ENCODE measurements around the gene TAF13.

TAF13 gene

DNA sequence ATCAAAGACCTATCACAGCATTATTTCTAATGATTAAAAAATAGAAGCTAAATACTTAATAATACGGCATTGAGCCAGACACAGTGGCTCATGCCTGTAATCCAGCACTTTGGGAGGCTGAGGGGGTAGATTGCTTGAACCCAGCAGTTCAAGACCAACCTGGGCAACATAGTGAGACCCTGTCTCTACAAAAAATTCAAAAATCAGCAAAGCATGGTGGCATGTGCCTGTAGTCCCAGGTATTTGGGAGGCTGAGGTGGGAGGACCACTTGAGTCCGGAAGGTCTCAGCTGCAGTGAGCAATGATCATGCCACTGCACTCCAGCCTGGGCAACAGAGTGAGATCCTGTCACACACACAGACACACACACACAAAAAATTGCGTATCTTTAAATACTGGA lies 10.7 kb downstream of the TAF13 start:
- Histone ChIP-seq H4K20me1 (ENCODE audit: insufficient read depth, low read length) (no peaks in the 10 kb centered on the region), H3K9ac (ENCODE audit: low read length) (no peak overlapping the region), H3K27me3 (ENCODE audit: low read depth, low read length) (no peaks in the 10 kb centered on the region), H3K4me3 (ENCODE audit: low read length) (no peak overlapping the region), H3K36me3 (replicated peaks; ENCODE audit: low read depth, low read length) (no peaks in the 10 kb centered on the region), H2AFZ (ENCODE audit: low read depth, low read length) (no peak overlapping the region), H3K27ac (ENCODE audit: low read length) (no peak overlapping the region), H3K4me1 (ENCODE audit: low read length) (no peaks in the 10 kb centered on the region), H3K9me3 (ENCODE audit: insufficient read depth, low read length) (no peaks in the 10 kb centered on the region), H3K4me2 (ENCODE audit: low read length) (no peak overlapping the region), H3K79me2 (ENCODE audit: low read length) (no peaks in the 10 kb centered on the region)
- TF ChIP-seq CTCF (IDR thresholded peaks at IDR 0.05; ENCODE audit: low read depth, low read length): no peak
- no peak for TF ChIP-seq EZH2phosphoT487 (IDR thresholded peaks at IDR 0.05; ENCODE audit: low read depth)

DNA sequence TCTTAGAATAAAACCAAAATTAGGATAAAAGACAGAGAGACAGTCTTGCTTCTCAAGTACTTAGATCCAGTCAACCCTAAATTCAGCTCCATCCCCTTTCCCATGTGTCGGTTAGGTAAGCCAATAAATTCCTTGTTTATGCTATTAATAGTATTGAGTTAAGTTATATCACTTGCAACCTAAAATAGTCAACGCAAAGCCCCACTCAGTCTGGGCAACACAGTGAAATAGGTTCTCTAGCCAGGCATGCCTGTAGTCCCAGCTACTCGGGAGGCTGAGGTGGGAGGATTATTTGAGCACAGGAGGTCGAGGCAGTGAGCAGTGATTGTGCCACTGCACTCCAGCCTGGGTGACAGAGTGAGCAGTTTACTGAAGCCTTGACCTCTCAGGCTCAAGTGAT lies 14.6 kb downstream of the TAF13 start:
- Histone ChIP-seq H3K79me2 (ENCODE audit: low read length) (no peaks in the 10 kb centered on the region), H3K36me3 (replicated peaks; ENCODE audit: low read depth, low read length) (no peaks in the 10 kb centered on the region), H3K27me3 (ENCODE audit: low read depth, low read length) (no peaks in the 10 kb centered on the region), H3K9ac (ENCODE audit: low read length) (no peak overlapping the region), H4K20me1 (ENCODE audit: insufficient read depth, low read length) (no peaks in the 10 kb centered on the region), H3K27ac (ENCODE audit: low read length) (no peak overlapping the region), H3K4me2 (ENCODE audit: low read length) (no peak overlapping the region), H2AFZ (ENCODE audit: low read depth, low read length) (no peak overlapping the region), H3K4me1 (ENCODE audit: low read length) (no peaks in the 10 kb centered on the region), H3K9me3 (ENCODE audit: insufficient read depth, low read length) (no peaks in the 10 kb centered on the region), H3K4me3 (ENCODE audit: low read length) (no peak overlapping the region)
- TF ChIP-seq EZH2phosphoT487 (IDR thresholded peaks at IDR 0.05; ENCODE audit: low read depth) (no peak), CTCF (IDR thresholded peaks at IDR 0.05; ENCODE audit: low read depth, low read length) (no peak)

DNA sequence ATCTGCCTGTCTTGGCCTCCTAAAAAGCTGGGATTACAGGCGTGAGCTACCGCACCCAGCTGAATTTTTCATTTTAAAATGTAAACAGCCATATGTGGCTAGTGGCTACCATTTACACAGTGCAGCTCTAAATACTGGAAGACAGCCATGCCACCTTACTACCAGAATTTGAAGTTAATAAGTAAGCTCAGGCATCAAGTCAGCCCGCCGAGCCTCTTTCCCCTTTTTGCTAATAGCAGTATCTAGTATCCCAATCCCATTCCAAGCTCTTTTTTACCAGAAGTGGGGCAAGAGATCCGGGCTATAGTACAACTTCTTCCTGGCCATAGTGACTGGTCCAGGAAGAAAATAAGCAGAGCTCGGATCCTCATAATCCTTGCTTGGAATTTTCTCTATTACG lies 15.1 kb downstream of the TAF13 start:
- Histone ChIP-seq H3K27me3 (ENCODE audit: low read depth, low read length) (no peaks in the 10 kb centered on the region), H3K4me3 (ENCODE audit: low read length) (no peak overlapping the region), H3K9ac (ENCODE audit: low read length) (no peak overlapping the region), H3K9me3 (ENCODE audit: insufficient read depth, low read length) (no peaks in the 10 kb centered on the region), H3K79me2 (ENCODE audit: low read length) (no peaks in the 10 kb centered on the region), H3K27ac (ENCODE audit: low read length) (no peak overlapping the region), H4K20me1 (ENCODE audit: insufficient read depth, low read length) (no peaks in the 10 kb centered on the region), H2AFZ (ENCODE audit: low read depth, low read length) (no peak overlapping the region), H3K36me3 (replicated peaks; ENCODE audit: low read depth, low read length) (no peaks in the 10 kb centered on the region), H3K4me1 (ENCODE audit: low read length) (no peaks in the 10 kb centered on the region), H3K4me2 (ENCODE audit: low read length) (no peak overlapping the region)
- TF ChIP-seq EZH2phosphoT487 (IDR thresholded peaks at IDR 0.05; ENCODE audit: low read depth): no peak
- TF ChIP-seq CTCF (IDR thresholded peaks at IDR 0.05; ENCODE audit: low read depth, low read length): no peak

GRCh38 chr1:109059026-109059425 lies 16.8 kb downstream of the TAF13 start:
- no peaks in the 10 kb centered on the region for H3K36me3 ChIP-seq (replicated peaks; ENCODE audit: low read depth, low read length)
- H3K9ac ChIP-seq (ENCODE audit: low read length): no peak overlapping the region
- no peak for TF ChIP-seq CTCF (IDR thresholded peaks at IDR 0.05; ENCODE audit: low read depth, low read length)
- TF ChIP-seq EZH2phosphoT487 (IDR thresholded peaks at IDR 0.05; ENCODE audit: low read depth): no peak

More at GRCh38 chr1:109059026-109059425, 16.8 kb downstream of the TAF13 start:
- H3K4me2 ChIP-seq (ENCODE audit: low read length): no peak overlapping the region
- no peaks in the 10 kb centered on the region for H3K9me3 ChIP-seq (ENCODE audit: insufficient read depth, low read length)
- no peak overlapping the region for H2AFZ ChIP-seq (ENCODE audit: low read depth, low read length)
- no peaks in the 10 kb centered on the region for H3K4me1 ChIP-seq (ENCODE audit: low read length)
- no peaks in the 10 kb centered on the region for H3K27me3 ChIP-seq (ENCODE audit: low read depth, low read length)
- no peak overlapping the region for H3K4me3 ChIP-seq (ENCODE audit: low read length)
- H3K79me2 ChIP-seq (ENCODE audit: low read length): no peaks in the 10 kb centered on the region
- H4K20me1 ChIP-seq (ENCODE audit: insufficient read depth, low read length): no peaks in the 10 kb centered on the region
- H3K27ac ChIP-seq (ENCODE audit: low read length): no peak overlapping the region

All from OCI-LY3 (cell line).